Esophagus squamous epithelium (tissue), 4 donors: ENCODE results near the gene OBSCN.

ENCODE experiments used
- CTCF ChIP-seq, 6 experiments: fragments of 450-650 bp in 4 of 6; fragments of 200-600 bp in 2 of 6; sonication (generic) in 2 of 6; IDR thresholded peaks; one replicate each; pipeline ENCODE4 v1.5.1; 2016 to 2019; ENCODE audit warnings: antibody characterized with exemption in 6 of 6, mild to moderate bottlenecking in 4 of 6, moderate library complexity in 4 of 6
- POLR2A ChIP-seq, 4 donors: fragments of 450-650 bp; IDR thresholded peaks; one replicate each; pipeline ENCODE4 v1.6.1; 2017; ENCODE audit warnings: antibody characterized with exemption in 4 of 4, mild to moderate bottlenecking in 4 of 4, moderate library complexity in 3 of 4

GRCh38 chr1:228344631-228345072 is 136.8 kb downstream of the OBSCN start:
- no peak for TF ChIP-seq CTCF (IDR thresholded peaks at IDR 0.05)
- TF ChIP-seq POLR2A (IDR thresholded peaks at IDR 0.05), result no peak
